Stimulated activated CD4-positive, alpha-beta T cell treated with anti-CD3 and anti-CD28 coated beads, Interleukin-12 subunit alpha, Interleukin-12 subunit beta, amount 100 ng/mL, for 24 hours (primary cell): ENCODE results near the gene CIAO2A.
"Not testable (repeated sequence)": the region's sequence is repeated elsewhere in the genome, so short reads cannot be mapped to it uniquely, and the experiment has no call there.

Experiments
- DNase-seq, 2 experiments: peaks; one replicate each; pipeline ENCODE4 v3.0.0-alpha.2; 2020; ENCODE audit warnings: low read depth in 2 of 2

CIAO2A gene

GRCh38 chr15:64071931-64072765, 21.5 kb downstream of the CIAO2A start:
- DNase-seq: no peak

DNA sequence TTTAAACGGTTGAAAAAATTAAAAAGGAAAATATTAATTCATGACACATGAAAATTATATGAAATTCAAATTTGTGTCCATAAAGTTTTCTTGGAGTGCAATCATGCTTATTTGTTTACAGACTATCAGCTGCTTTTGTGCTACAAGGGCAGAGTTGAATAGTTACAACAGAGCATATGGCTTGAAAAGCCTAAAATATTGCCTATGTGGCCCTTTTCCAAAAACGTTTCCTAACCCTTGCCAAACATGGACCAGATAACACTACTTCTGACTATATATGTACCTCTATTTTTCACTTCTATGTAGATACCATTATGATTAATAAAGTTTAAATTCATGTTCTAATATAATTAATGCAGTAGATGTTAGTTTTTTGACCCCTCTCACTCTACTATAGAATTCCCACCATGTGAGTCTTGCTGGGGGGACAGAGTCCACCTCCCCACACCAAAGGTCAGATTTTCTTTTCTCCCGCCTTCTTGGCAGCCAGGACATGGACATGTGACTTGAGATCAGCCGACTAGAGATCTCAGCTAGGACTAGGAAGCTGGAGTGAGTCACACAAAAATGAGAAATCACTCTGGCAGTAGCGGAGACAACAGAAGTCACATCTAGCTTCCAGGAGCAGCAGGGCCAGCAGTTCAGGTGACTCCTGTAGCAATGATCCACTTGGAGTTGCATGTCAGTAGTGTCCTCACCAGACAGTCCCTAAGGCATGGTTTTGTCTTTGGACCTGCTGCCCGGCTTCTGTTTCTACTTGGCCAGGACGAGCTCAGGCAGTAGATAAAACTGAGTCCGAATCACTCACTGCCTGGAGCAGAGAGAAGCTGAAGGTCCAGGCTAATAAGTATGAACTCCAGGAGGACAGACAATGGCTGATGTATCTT, 22.4 kb downstream of the CIAO2A start:
- DNase-seq: no peak

DNA sequence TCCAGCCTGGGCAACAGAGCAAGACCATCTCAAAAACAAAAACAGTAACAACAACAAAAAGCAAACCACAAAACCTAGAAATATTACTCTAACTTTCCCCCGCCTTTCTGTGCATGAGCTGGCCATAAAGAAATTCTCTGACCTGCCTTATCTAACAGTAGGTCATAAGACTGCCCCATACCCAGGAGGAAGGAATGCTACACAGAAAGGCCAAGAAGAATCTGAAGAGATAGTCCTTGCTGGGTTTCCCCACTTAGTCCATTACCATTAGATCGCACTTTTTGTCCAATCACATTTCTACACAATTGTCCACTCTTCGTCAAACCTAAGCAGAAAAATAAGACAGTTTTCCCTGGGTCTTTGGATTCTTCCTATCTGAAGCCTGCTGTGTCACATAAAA, 23.5 kb downstream of the CIAO2A start:
- DNase-seq: no peak

GRCh38 chr15:64068133-64068532, 25.5 kb downstream of the CIAO2A start:
- DNase-seq: no peak

- peak; percentile 47 to 67 for DNase-seq
Measured at GRCh38 chr15:64067564-64068030, 26.0 kb downstream of the CIAO2A start.

DNA sequence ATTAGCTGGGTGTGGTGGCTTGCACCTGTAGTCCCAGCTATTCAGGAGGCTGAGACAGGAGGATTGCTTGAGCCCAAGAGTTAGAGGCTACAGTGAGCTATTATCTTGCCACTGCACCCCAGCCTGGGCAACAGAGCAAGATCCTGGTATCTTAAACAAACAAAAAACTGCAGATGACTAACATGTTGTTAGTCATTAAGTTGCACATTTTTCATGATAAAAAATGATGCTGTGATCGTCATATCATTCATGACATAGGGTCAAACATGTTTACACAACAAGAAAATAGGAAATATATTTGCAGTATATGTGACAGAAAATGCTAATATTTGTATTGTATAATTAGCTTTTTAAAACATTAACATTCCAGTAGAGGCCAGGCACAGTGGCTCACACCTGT, 27.2 kb downstream of the CIAO2A start:
- no peak for DNase-seq

- no peak for DNase-seq
Measured at GRCh38 chr15:64060716-64061115, 32.9 kb downstream of the CIAO2A start.

DNA sequence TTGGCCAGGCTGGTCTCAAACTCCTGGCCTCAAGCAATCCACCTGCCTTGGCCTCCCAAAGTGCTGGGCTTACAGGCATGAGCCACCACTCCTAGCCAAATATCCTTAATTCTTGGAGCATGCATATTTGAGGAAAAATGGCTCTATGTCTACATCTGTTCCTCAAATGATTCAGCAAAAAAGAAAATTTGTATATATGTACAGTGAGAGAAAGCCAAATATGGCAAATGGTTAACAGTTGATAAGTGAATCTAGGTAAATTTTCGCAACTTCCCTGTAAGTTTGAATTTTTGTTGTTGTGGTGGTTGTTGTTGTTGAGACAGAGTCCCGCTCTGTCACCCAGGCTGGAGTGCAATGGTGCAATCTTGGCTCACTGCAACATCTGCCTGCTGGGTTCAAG, 34.5 kb downstream of the CIAO2A start:
- DNase-seq: not testable (repeated sequence)

- DNase-seq: no peak
Measured at GRCh38 chr15:64058279-64058678, 35.4 kb downstream of the CIAO2A start.

GRCh38 chr15:64053674-64054073, 40.0 kb downstream of the CIAO2A start:
- DNase-seq: not testable (repeated sequence)

GRCh38 chr15:64052925-64053491, 40.6 kb downstream of the CIAO2A start:
- DNase-seq: no peak

- DNase-seq: no peak
Measured at GRCh38 chr15:64051407-64052259, 42.0 kb downstream of the CIAO2A start.

DNA sequence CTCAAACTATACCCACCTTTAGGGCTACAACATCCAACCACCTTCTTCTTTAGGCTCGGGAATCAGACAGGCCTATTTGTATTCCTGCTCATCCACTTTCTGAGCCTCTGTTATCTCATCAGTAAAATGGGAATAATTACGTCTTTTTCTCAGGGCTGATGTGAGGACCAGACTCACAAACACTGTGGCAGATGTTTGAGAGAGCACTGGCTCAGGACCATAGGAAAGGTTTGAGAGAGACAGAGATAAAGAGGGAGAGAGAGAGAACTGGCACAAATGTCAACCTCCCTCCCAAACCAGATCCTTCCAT, 42.6 kb downstream of the CIAO2A start:
- DNase-seq: no peak

DNA sequence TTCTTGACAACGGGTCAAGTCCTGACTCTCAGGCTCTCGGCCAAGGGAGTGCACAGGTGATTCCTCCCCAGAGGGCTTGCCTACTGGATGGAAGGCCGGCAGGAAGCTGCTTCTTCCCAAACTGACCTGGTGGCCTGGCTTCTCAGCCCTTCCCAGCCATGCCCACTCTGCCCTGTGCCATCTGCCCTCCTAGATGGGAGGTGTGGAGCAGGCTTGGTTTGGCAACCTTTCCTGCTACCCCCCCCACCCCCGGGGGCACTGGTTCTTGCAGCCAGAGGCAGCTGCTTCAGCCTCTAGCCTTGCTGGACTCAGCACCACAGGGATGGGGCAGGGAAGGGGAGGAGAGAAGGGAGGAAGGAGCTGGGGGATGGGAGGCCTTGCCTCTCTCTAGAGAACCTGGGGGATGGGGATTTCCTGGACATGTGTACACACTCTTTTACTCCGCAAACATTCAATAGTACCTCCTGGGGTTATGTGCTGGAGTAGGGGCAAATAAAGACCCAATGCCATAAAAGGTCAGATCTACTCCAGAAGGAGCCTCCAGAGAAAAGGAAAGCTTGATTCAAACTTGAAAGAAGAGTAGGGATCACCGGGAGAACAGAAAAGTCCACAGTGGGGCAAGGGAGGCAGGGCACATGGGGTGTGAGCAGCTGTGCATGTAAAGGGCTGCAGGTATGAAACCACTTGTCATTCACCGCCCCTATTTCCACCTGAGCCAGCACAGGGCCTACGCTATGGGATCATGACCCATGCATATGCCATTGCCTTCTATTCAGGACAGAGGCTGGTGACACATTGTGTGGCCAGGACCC, 43.2 kb downstream of the CIAO2A start:
- DNase-seq: no peak

DNA sequence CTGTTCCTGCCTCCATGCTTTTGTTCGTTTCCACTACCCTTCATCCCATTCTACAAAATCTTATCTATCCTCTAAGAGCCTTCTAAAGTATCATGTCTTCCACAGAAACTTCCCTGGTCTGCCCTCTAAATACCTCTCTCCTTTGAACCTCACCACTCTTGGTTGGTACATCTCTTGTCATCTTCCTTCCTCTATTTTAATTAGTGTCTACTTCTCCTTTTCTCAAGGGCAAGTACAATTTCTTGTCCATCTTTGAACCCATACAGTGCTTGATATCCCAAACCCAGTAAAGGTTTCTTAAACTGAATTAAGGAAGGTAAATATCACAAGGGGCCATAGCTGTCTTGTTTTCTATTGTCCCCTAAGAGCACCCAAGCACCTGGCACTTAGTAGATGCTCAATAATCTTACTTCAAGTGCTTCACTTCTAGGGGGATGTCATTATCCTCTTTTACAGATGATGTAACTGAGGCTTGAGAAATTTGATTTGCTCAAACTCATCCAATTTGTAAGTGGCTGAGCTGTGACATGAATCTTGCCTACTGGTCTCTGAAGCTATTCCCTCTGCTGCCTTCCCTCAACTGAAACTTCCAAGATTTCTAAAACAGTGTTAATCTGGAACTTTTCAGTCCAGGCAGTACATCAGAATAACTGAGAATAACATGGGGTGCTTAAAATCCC, 44.7 kb downstream of the CIAO2A start:
- DNase-seq: no peak

- peak; percentile 43 to 60 for DNase-seq
Measured at GRCh38 chr15:64046421-64047153, 47.1 kb downstream of the CIAO2A start, which contains the start of gene DAPK2. Gene DAPK2 (minus strand): TSS chr15:64046485. CDS start chr15:64040261, 6,224 bp downstream.

- no peak for DNase-seq
Measured at GRCh38 chr15:64045774-64046420, 47.7 kb downstream of the CIAO2A start.

- DNase-seq: no peak
Measured at GRCh38 chr15:64045101-64045435, 48.6 kb downstream of the CIAO2A start.
